Measurements from ENCODE around the gene DCTPP1. TPM values are rescaled to one million over a fixed set of nuclear protein-coding genes. Genes with fewer than 3 reads are reported as not detected.
A peak's percentile ranks its signal among the peaks of the same experiment; 100 is the strongest.

DCTPP1 gene
- total RNA-seq, 1 experiment from 2014 or later, result 125 TPM

GRCh38 chr16:30445408-30446202, 15.8 kb upstream of the DCTPP1 start, which contains the start of gene SEPHS2 (continued):
- TF ChIP-seq, protein P1, sequence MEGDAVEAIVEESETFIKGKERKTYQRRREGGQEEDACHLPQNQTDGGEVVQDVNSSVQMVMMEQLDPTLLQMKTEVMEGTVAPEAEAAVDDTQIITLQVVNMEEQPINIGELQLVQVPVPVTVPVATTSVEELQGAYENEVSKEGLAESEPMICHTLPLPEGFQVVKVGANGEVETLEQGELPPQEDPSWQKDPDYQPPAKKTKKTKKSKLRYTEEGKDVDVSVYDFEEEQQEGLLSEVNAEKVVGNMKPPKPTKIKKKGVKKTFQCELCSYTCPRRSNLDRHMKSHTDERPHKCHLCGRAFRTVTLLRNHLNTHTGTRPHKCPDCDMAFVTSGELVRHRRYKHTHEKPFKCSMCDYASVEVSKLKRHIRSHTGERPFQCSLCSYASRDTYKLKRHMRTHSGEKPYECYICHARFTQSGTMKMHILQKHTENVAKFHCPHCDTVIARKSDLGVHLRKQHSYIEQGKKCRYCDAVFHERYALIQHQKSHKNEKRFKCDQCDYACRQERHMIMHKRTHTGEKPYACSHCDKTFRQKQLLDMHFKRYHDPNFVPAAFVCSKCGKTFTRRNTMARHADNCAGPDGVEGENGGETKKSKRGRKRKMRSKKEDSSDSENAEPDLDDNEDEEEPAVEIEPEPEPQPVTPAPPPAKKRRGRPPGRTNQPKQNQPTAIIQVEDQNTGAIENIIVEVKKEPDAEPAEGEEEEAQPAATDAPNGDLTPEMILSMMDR (IDR thresholded peaks at IDR 0.05 in 2 of 3, conservative IDR thresholded peaks at IDR 0.05 in 1 of 3; ENCODE audit: borderline replicate concordance in 1 of 3, insufficient read depth in 1 of 3, low read depth in 2 of 3, low read length in 2 of 3), result peak in 2 of 3 experiments; percentile 50 to 52; a peak in 5 of 6 replicates
- TF ChIP-seq SIN3A (IDR thresholded peaks at IDR 0.05; ENCODE audit: low read depth) (0 out of 2 replicates have a peak, but pooled peaks have one; percentile 76), JUND (IDR thresholded peaks at IDR 0.05) (no peak), TCF7L2 (IDR thresholded peaks at IDR 0.05; ENCODE audit: borderline replicate concordance, extremely low read depth, insufficient read depth, insufficient read length) (peak; percentile 48), CBX3 (IDR thresholded peaks at IDR 0.05; ENCODE audit: low read depth) (peak; percentile 63), ZFX (IDR thresholded peaks at IDR 0.05) (peak; percentile 94), ZNF274 (IDR thresholded peaks at IDR 0.05; ENCODE audit: low read depth, low read length) (no peak), EZH2 (IDR thresholded peaks at IDR 0.05) (no peak), SRF (IDR thresholded peaks at IDR 0.05; ENCODE audit: low read depth) (no peak), FOSL1 (IDR thresholded peaks at IDR 0.05; ENCODE audit: low read depth) (no peak), EGR1 (IDR thresholded peaks at IDR 0.05; ENCODE audit: low read depth) (peak; percentile 73), RAD21 (IDR thresholded peaks at IDR 0.05; ENCODE audit: low read depth) (0 out of 2 replicates have a peak, but pooled peaks have one; percentile 23), YY1 (IDR thresholded peaks at IDR 0.05; ENCODE audit: extremely low read depth, insufficient replicate concordance, low read depth, low read length) (no peak)
- TF ChIP-seq, protein P2, sequence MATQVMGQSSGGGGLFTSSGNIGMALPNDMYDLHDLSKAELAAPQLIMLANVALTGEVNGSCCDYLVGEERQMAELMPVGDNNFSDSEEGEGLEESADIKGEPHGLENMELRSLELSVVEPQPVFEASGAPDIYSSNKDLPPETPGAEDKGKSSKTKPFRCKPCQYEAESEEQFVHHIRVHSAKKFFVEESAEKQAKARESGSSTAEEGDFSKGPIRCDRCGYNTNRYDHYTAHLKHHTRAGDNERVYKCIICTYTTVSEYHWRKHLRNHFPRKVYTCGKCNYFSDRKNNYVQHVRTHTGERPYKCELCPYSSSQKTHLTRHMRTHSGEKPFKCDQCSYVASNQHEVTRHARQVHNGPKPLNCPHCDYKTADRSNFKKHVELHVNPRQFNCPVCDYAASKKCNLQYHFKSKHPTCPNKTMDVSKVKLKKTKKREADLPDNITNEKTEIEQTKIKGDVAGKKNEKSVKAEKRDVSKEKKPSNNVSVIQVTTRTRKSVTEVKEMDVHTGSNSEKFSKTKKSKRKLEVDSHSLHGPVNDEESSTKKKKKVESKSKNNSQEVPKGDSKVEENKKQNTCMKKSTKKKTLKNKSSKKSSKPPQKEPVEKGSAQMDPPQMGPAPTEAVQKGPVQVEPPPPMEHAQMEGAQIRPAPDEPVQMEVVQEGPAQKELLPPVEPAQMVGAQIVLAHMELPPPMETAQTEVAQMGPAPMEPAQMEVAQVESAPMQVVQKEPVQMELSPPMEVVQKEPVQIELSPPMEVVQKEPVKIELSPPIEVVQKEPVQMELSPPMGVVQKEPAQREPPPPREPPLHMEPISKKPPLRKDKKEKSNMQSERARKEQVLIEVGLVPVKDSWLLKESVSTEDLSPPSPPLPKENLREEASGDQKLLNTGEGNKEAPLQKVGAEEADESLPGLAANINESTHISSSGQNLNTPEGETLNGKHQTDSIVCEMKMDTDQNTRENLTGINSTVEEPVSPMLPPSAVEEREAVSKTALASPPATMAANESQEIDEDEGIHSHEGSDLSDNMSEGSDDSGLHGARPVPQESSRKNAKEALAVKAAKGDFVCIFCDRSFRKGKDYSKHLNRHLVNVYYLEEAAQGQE (IDR thresholded peaks at IDR 0.05; ENCODE audit: low read depth), result no peak
